K562 (cell line): ENCODE data around the gene COA7. TPM values are rescaled to one million over a fixed set of nuclear protein-coding genes. Genes with fewer than 3 reads are reported as not detected.
A peak's percentile ranks its signal among the peaks of the same experiment; 100 is the strongest.

Experiments
- ARHGAP35 ChIP-seq: fragments of 450-650 bp; IDR thresholded peaks from 2 replicates; pipeline ENCODE4 v1.6.1; 2018; ENCODE audit not compliant: partially characterized antibody
- BRD4 ChIP-seq: fragments of 200-600 bp; sonication (generic); IDR thresholded peaks from 2 replicates; pipeline ENCODE4 v1.6.1; 2017; ENCODE audit warnings: inconsistent platforms
- CSDE1 ChIP-seq, 2 experiments: fragments of 450-650 bp; IDR thresholded peaks; 2 replicates each; pipeline ENCODE4 v1.6.1; 2016; ENCODE audit warnings: mild to moderate bottlenecking in 1 of 2
- GABPB1 ChIP-seq: sonication (generic); formaldehyde crosslinking; IDR thresholded peaks from 2 replicates; pipeline ENCODE4 v1.8.0; 2022; ENCODE audit warnings: mild to moderate bottlenecking, missing genetic modification reagents
- GTF2B ChIP-seq: IDR thresholded peaks from 2 replicates; pipeline ENCODE4 v1.6.1; 2011; ENCODE audit not compliant: insufficient read length; ENCODE audit errors: extremely low read depth
- MAFF ChIP-seq: IDR thresholded peaks from 2 replicates; pipeline ENCODE4 v1.6.1; 2012; ENCODE audit warnings: low read length, improper control_type of control experiment
- MAZ ChIP-seq, 2 experiments: fragments of 450-650 bp in 1 of 2; sonication (generic) in 1 of 2; formaldehyde crosslinking; IDR thresholded peaks in 1 of 2; conservative IDR thresholded peaks in 1 of 2; 2 replicates each; pipeline versions ENCODE4 v1.4.0 to v1.5.0; 2020; ENCODE audit warnings: mild to moderate bottlenecking in 1 of 2, missing genetic modification reagents in 1 of 2
- MECOM ChIP-seq: fragments of 250-450 bp; sonication (Bioruptor Pico); IDR thresholded peaks from 2 replicates; pipeline ENCODE4 v1.8.0; 2022; ENCODE audit warnings: inconsistent platforms
- MXI1 ChIP-seq: IDR thresholded peaks from 2 replicates; pipeline ENCODE4 v1.6.1; 2011; ENCODE audit warnings: low read depth, mild to moderate bottlenecking, improper control_type of control experiment, low read length
- NCOA1 ChIP-seq: fragments of 450-650 bp; IDR thresholded peaks from 2 replicates; pipeline ENCODE4 v1.6.1; 2016; ENCODE audit warnings: low read depth
- NFIC ChIP-seq: fragments of 450-650 bp; IDR thresholded peaks from 2 replicates; pipeline ENCODE4 v1.6.1; 2017; ENCODE audit warnings: mild to moderate bottlenecking, inconsistent platforms
- POLR2G ChIP-seq: fragments of 200-400 bp; formaldehyde crosslinking; IDR thresholded peaks from 2 replicates; pipeline ENCODE4 v1.6.1; 2017; ENCODE audit warnings: low read depth, mild to moderate bottlenecking, antibody characterized with exemption, low read length, moderate library complexity
- RBFOX2 ChIP-seq: fragments of 200-400 bp; formaldehyde crosslinking; IDR thresholded peaks from 2 replicates; pipeline ENCODE4 v1.6.1; 2017; ENCODE audit warnings: low read depth, mild to moderate bottlenecking, low read length, moderate library complexity
- RBM39 ChIP-seq: fragments of 200-400 bp; formaldehyde crosslinking; optimal IDR thresholded peaks from 2 replicates; pipeline ENCODE3; 2018; ENCODE audit warnings: low read depth, low read length
- RCOR1 ChIP-seq, 2 experiments: IDR thresholded peaks; 2 replicates each; pipeline ENCODE4 v1.6.1; 2012; ENCODE audit warnings: low read depth in 2 of 2, low read length in 2 of 2, borderline replicate concordance in 1 of 2, improper control_type of control experiment in 1 of 2
- SIRT6 ChIP-seq: IDR thresholded peaks from one replicate; pipeline ENCODE4 v1.6.1; 2012; ENCODE audit warnings: low read depth, mild to moderate bottlenecking, control low read depth, inconsistent platforms, low read length, moderate library complexity
- SMAD2 ChIP-seq: fragments of 150-350 bp; IDR thresholded peaks from 2 replicates; pipeline ENCODE4 v1.6.1; 2014; ENCODE audit warnings: low read depth, mild to moderate bottlenecking, low read length
- SOX6 ChIP-seq: fragments of 450-650 bp; IDR thresholded peaks from 2 replicates; pipeline ENCODE4 v1.6.1; 2014; ENCODE audit warnings: mild to moderate bottlenecking
- TFAP4 ChIP-seq: sonication (generic); formaldehyde crosslinking; IDR thresholded peaks from 2 replicates; pipeline ENCODE4 v1.8.0; 2022; ENCODE audit warnings: missing genetic modification reagents, mild to moderate bottlenecking, moderate library complexity, borderline replicate concordance
- TSC22D4 ChIP-seq: fragments of 450-650 bp; IDR thresholded peaks from 2 replicates; pipeline ENCODE4 v1.6.1; 2016; ENCODE audit warnings: missing genetic modification characterization, missing biosample characterization, control low read depth
- ZKSCAN1 ChIP-seq: fragments of 150-350 bp; IDR thresholded peaks from 2 replicates; pipeline ENCODE4 v1.6.1; 2016; ENCODE audit warnings: low read depth, low read length
- ZNF175 ChIP-seq: fragments of 200-800 bp; sonication (Bioruptor generic); IDR thresholded peaks from 2 replicates; pipeline ENCODE4 v1.6.1; 2016; ENCODE audit warnings: low read depth, mild to moderate bottlenecking, missing genetic modification characterization, missing compliant biosample characterization
- ZNF584 ChIP-seq: fragments of 200-800 bp; sonication (Bioruptor generic); IDR thresholded peaks from 2 replicates; pipeline ENCODE4 v1.6.1; 2016; ENCODE audit warnings: low read depth, mild to moderate bottlenecking, missing genetic modification characterization, missing compliant biosample characterization
- polyA plus RNA-seq, 8 experiments: library from polyadenylated mRNA; depleted of rRNA in 4 of 8; stranded (reverse) in 5 of 8; unstranded in 3 of 8; fragments of >200 nt; fragmentation: Nextera tagmentation in 2 of 8; fragmentation: Illumina TruSeq in 1 of 8; extraction: Ambion mirVana in 2 of 8; extraction: Trizol in 1 of 8; gene quantifications; 2 replicates each; pipeline versions ENCODE4 v1.2.1 to v1.2.3, GENCODE V29; 2011 to 2014; ENCODE audit warnings: inconsistent platforms in 1 of 8, missing spikeins in 1 of 8
- total RNA-seq, 7 experiments: library from RNA; depleted of rRNA in 6 of 7; stranded (reverse); fragments of >200 nt in 6 of 7; fragmentation: Illumina TruSeq in 2 of 7; extraction: Trizol in 2 of 7; gene quantifications; 2 replicates each; pipeline versions ENCODE4 v1.2.1 to v1.2.3, GENCODE V29; 2011 to 2021; ENCODE audit warnings: low replicate concordance in 1 of 7
- TF ChIP-seq, protein P1 (sequence below), 2 experiments: fragments of 450-650 bp in 1 of 2; sonication (generic) in 1 of 2; formaldehyde crosslinking in 1 of 2; IDR thresholded peaks in 1 of 2; conservative IDR thresholded peaks in 1 of 2; 2 replicates each; pipeline versions ENCODE4 v1.6.1 to v1.8.1; 2016 to 2023; ENCODE audit warnings: mild to moderate bottlenecking in 2 of 2, moderate library complexity in 2 of 2, inconsistent platforms in 1 of 2, missing genetic modification reagents in 1 of 2
- TF ChIP-seq, protein P2 (sequence below): fragments of 200-400 bp; formaldehyde crosslinking; IDR thresholded peaks from 2 replicates; pipeline ENCODE4 v1.6.1; 2017; ENCODE audit warnings: mild to moderate bottlenecking, low read depth, low read length, moderate library complexity

COA7 gene
- total and polyA plus RNA-seq, 9 of the 15 experiments (the other 6 are each of a cell fraction or from before 2014, with no cell fraction given), result 19.4 to 82.8 (median 51.0) TPM

- TF ChIP-seq TFAP4 (CRISPR knock-in tag) (no peak), SOX6 (no peak), SIRT6 (no peak), RBFOX2 (no peak), ARHGAP35 (no peak), RBM39 (no peak), ZKSCAN1 (no peak), RCOR1 (IDR thresholded peaks at IDR 0.05; ENCODE audit: borderline replicate concordance in 1 of 2, low read depth in 2 of 2, low read length in 2 of 2) (peak in 1 of 2 experiments; percentile 70; a peak in 2 of 4 replicates), MECOM (CRISPR knock-in tag) (no peak), GABPB1 (CRISPR knock-in tag) (no peak), NFIC (no peak), MXI1 (no peak), MAZ (CRISPR knock-in tag; conservative IDR thresholded peaks at IDR 0.05 in 1 of 2, IDR thresholded peaks at IDR 0.05 in 1 of 2) (no peak), TSC22D4 (tag) (no peak), ZNF175 (CRISPR knock-in tag) (no peak), SMAD2 (no peak), POLR2G (no peak), GTF2B (no peak), MAFF (no peak), NCOA1 (no peak), BRD4 (no peak), CSDE1 (IDR thresholded peaks at IDR 0.05) (no peak), ZNF584 (no peak)
- TF ChIP-seq, protein P1, sequence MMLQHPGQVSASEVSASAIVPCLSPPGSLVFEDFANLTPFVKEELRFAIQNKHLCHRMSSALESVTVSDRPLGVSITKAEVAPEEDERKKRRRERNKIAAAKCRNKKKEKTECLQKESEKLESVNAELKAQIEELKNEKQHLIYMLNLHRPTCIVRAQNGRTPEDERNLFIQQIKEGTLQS (IDR thresholded peaks at IDR 0.05), result no peak
- TF ChIP-seq, protein P1 (CRISPR knock-in tag; conservative IDR thresholded peaks at IDR 0.05), result no peak
- TF ChIP-seq, protein P2, sequence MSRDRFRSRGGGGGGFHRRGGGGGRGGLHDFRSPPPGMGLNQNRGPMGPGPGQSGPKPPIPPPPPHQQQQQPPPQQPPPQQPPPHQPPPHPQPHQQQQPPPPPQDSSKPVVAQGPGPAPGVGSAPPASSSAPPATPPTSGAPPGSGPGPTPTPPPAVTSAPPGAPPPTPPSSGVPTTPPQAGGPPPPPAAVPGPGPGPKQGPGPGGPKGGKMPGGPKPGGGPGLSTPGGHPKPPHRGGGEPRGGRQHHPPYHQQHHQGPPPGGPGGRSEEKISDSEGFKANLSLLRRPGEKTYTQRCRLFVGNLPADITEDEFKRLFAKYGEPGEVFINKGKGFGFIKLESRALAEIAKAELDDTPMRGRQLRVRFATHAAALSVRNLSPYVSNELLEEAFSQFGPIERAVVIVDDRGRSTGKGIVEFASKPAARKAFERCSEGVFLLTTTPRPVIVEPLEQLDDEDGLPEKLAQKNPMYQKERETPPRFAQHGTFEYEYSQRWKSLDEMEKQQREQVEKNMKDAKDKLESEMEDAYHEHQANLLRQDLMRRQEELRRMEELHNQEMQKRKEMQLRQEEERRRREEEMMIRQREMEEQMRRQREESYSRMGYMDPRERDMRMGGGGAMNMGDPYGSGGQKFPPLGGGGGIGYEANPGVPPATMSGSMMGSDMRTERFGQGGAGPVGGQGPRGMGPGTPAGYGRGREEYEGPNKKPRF, result no peak
Measured at GRCh38 chr1:52673513-52673912, 24.6 kb downstream of the COA7 start (continued).
